SK-N-SH treated with all-trans-retinoic acid at 6 μM for 48 hours (cell line): ENCODE results near the gene SLC28A2.

Experiments used
- CREB5 ChIP-seq: fragments of 250-450 bp; sonication (Bioruptor Pico); IDR thresholded peaks from 2 replicates; pipeline ENCODE4 v1.5.1; 2020; ENCODE audit warnings: low read depth, mild to moderate bottlenecking, moderate library complexity
- CSRNP3 ChIP-seq: fragments of 250-450 bp; sonication (Bioruptor Pico); IDR thresholded peaks from 2 replicates; pipeline ENCODE4 v1.5.1; 2021; ENCODE audit warnings: mild to moderate bottlenecking, moderate library complexity
- ESRRG ChIP-seq: fragments of 250-450 bp; sonication (Bioruptor Pico); IDR thresholded peaks from 2 replicates; pipeline ENCODE4 v1.6.1; 2021; ENCODE audit warnings: mild to moderate bottlenecking
- ISL1 ChIP-seq: fragments of 250-450 bp; sonication (Bioruptor Pico); IDR thresholded peaks from 2 replicates; pipeline ENCODE4 v2.1.2; 2022; ENCODE audit warnings: mild to moderate bottlenecking, moderate library complexity
- PATZ1 ChIP-seq: fragments of 250-450 bp; sonication (Bioruptor Pico); IDR thresholded peaks from 2 replicates; pipeline ENCODE4 v1.8.0; 2020; ENCODE audit warnings: mild to moderate bottlenecking, moderate library complexity, borderline replicate concordance

- TF ChIP-seq CSRNP3 (CRISPR knock-in tag) (no peak), PATZ1 (no peak), ESRRG (no peak), ISL1 (CRISPR knock-in tag) (no peak), CREB5 (CRISPR knock-in tag) (no peak)
These were observed 54.1 kb downstream of the SLC28A2 start for GRCh38 chr15:45306105-45306504.
